Fibroblast of skin of left biceps (primary cell): ENCODE data around the gene TMEM178B.

Experiments
- DNase-seq, 2 experiments: peaks; one replicate each; pipeline ENCODE4 v3.0.0-alpha.2; 2013; ENCODE audit warnings: low read depth in 2 of 2

TMEM178B gene

DNA sequence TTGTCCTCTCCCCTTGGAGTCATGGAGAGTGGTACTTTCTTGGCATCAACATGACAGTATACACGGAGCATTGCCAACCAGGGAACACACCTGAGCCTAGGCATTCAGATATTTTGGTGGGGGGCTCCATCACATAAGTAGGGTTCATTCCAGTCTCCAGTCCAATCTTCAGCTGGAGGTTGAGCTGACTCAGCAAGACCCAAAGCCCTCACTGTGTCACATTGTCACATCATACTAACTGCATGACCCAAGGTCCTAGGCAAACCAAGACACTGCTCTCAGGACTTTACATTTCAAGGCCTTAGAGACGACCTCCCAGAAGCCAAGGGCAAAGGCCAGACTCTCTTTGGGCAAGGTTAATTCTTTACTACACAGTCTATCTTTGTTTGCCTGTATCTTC is 190.1 kb downstream of the TMEM178B start:
- no peak for DNase-seq

DNA sequence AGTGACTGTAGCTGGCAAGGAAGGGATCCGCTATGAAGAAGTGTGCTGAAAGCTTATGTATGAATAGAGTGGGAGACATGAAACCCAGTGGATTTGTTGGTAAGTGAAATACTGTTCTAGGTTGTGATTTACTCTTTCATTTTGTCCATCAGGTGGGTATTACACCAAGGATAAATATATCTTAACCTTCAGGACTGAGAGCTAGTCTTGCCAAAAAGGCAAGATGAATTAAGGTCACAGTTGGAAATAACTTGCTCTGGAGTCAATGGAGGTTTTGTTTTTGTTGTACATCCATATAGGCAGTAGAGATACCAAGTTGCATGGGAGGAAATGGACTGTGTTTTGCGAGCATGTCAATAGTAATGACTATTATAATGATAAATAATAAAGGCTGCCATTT is 190.6 kb downstream of the TMEM178B start:
- no peak for DNase-seq

DNA sequence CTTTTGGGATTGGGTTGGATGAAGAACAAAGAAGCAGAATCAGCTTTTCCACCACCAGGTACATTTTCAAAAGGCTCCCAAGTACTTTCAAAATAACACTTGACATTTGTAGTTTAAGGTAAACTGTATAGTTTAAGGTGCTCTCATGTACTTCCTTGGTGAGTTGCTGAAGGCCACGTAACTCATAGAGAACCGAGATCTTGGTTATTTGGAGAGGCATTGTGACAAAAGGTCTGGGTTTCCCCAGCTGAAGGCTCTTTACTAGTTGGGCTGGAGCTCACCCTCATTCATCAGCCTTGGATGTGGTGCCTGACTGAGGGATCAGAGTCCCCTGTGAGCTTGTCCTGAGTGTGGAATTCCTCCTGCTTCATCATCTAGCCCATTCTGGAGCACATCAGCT is 191.8 kb downstream of the TMEM178B start:
- DNase-seq = no peak

DNA sequence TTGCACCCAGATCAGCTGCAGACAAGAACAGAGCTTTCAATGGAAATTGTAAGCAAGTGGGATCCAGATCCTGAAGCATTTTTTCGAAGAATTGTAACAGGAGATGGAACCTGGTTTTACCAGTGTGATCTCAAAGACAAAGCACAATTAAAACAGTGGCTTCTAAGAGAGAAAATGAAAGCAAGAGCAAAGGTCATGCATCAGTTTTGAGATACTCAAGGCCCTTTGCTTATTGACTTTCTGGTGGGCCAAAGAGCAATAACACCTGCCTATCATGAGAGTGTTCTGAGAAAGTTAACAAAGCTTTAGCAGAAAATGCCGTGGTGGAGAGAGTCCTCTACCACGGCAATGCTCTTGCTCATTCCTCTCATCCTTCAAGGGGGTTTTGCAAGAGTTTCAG is 194.8 kb downstream of the TMEM178B start:
- DNase-seq = no peak

DNA sequence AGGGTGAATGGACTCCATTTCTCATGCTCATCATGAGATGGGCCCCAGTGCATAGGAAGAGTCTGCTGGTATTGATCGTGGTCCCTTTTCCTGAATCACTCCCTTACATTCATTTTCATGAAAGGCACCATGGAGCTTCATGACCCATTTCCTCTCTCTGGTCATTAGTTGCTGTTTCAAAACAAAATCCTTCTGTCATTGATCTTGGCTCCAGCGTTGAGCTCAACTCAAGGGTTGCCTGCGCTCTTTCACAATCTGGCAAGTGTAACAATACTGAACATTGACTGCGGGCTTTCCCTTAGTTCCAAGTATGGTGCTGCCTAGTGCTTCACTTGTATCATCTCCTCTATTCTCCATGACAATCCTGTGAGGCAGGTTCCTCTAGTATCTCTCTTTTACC is 197.6 kb downstream of the TMEM178B start:
- no peak for DNase-seq

DNA sequence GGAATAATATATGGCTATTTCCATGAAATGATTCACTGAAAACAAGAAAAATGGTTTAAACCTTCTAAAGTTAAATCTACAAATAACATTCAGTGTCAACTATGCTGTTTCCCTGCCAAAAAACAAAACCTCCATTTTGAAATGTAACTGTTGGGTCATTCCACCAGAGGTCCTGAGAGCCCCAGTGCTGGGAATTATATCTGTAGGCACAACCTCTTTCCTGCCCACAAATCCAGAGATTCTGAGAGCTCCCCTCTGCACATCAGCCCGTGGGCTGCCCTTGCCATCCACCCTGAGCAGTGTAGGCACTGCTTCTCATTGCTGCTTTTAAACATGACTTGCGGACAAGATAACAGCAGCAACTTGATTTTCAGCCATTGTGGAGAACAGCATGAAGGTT is 198.6 kb downstream of the TMEM178B start:
- DNase-seq = no peak

DNA sequence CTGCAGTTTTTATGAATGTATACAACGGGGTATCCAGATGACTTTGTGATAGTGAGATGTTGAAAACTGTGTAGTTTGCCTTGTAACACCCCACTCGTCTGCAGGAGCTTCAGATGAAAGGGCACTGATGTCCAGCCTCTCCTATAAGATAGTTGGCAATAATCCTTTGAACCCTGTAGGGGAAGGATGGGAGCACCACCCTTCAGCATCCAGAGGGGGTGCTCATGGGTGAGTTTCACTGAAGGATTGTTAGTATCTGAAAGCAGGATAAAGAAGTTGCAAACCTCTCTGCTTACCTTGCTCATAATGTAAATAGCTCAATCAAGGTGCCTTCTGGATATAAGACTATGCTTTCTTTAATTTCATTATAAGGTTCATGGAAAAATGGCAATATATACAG is 201.5 kb downstream of the TMEM178B start:
- no peak for DNase-seq

DNA sequence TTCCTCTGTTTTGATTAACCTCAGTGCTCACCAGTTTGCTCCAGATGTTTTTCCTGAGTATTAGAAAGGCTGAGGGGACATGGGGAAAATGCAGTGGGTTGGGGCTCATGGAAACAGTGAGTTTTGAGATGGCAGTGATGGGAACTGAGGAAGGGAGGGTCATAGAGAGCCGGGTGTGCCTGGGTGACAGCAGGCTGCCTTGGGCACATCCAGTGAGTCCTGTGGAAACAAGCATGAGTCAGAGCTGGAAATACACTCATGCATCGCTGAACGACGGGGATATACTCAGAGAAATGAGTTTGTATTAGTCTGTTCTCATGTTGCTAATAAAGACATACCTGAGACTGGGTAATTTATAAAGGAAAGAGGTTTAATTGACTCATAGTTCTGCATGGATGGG is 202.2 kb downstream of the TMEM178B start:
- DNase-seq = no peak

DNA sequence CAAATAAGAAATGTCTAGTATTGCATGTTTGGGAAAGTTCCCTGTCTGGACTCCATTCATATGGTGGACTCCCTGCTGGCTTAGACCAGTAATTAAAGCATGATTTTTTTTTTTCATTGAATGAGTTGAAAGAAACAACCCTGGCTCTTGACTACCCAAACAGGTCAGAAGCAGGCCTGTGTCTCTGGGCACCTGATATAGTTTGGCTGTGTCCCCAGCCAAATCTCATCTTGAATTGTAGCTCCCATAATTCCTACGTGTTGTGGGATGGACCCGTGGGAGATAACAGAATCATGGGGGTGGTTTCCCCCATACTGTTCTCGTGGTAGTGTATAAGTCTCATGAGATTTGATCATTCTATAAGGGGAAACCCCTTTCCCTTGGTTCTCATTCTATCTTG is 206.2 kb downstream of the TMEM178B start:
- DNase-seq = no peak

DNA sequence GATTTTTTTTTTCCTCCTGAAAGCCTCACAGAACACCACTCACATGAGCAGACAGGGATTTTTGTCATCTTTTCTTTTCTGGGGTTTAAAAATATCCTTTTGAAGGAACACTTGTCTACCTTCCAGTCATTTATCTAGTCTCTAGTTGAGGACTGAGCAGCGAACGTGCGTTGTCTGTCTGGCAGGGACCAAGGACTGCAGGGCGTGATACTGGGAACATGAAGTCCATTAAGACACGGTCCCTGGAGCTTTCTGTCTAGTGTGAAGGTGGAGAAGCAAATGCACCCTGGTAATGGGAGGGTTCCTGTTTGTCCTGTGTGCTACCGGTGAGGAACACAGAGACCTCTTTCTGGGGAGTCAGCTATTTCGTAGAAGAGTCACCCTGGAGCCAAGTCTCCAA is 207.4 kb downstream of the TMEM178B start:
- no peak for DNase-seq

DNA sequence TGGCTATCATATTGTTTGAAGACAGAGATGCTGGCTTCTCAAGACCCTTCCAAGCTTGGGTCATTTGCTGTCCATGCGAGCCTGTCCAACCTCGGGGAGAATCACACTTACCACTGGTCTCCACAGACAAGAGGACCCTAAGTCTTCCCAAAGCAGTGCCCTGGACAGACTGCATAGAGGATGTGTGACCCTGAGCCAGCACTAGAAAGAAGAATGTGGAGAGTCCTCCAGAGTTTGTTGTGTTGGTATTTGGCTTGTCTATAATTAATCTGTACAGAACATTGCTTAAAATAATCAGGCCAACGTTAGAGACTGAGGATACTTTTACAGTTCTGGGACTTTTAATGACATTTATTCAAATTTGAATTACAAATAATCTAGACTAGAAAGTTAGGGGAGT is 212.7 kb downstream of the TMEM178B start:
- DNase-seq = no peak

DNA sequence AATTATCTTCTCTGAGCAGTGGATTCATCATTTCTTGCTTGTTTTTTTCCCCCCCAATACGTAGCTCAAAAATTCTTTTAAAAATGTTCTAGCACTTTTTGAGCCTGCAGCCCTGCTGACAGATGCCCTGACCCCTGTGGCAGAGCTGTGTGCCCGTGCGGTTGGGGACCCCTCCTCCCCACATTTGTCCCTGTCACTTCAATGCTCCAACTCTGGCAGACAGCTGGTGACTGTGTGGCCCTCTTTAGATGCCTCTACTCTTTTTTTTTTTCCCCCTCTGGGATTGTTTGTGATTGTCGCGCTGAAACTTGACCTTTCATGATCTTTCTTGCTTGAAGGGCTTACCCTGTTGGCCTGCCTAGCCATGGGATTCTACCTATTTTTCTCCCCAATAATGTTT is 214.1 kb downstream of the TMEM178B start:
- DNase-seq = no peak

DNA sequence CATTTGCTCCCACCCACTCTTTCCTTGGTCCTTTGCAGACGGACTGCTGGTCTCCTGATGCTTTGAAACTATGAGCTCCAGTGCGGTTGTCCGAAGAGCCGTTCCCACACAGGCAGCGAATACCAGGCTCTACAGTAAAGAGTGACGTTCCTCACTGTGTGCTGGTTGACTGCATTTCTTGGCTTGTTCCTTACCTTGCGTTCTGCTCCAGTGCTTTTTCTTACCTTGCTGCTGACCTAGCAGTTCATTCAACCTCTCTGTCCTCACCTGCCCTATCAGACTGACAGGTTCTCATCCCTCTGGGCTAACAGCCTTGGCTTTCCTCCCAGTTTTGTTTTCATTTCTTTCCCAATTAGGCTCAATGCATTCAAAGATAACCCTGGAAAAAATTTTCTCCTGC is 214.8 kb downstream of the TMEM178B start:
- no peak for DNase-seq

DNA sequence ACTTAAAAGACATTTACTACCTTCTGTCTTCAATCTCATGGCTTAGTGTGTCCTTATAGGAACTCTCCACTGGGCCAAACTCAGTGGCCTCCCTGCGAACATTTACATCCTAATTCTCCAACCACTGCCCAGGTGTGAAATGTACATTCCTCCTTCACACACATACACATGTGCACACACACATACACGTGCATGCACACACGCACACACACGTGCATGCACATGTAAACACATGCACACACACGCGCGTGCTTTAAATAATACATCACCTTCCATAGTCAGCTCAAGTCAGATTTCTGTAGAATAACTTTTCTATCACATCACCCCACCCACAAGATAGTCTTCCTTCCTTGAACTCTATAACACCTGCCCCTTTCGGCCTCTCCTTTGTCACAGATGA is 216.5 kb downstream of the TMEM178B start:
- no peak for DNase-seq

DNA sequence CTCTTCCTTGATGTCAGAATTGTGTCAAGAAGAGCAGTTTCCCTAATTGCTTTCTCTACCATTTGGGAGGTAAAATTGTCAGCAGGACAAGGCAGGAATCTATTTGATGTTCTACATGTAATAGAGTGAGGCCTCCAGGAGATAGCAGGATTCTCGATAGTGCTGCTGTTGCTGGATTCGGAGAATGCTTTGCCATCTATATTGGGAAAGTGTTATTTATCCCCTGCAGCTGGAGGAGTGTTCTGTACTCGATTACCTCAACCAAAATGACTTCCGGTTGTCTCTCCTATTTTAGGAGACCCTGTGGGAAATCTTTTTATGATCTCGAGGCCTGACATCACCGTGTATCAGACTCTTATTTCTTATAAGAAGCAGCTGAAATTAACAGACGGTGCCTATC is 217.1 kb downstream of the TMEM178B start:
- no peak for DNase-seq

DNA sequence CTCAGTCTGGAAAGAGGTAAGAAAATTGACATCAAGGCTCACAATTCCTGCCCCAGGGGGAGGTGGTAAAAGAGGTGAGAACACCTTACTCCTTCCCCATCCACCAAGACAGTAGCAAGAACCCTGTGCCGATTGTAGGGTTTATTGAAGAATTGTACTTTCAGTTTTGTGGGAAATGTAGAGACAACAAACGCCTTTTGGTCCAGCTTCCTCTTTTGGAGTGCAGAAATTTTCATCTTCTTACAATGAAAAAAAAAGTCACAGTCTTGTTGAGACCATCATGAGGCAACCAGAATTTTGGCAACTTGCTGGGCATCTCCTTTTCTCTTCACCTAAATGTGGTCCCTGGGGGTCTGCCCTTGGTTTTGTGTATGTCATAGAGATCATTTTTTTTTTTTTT is 217.7 kb downstream of the TMEM178B start:
- no peak for DNase-seq

DNA sequence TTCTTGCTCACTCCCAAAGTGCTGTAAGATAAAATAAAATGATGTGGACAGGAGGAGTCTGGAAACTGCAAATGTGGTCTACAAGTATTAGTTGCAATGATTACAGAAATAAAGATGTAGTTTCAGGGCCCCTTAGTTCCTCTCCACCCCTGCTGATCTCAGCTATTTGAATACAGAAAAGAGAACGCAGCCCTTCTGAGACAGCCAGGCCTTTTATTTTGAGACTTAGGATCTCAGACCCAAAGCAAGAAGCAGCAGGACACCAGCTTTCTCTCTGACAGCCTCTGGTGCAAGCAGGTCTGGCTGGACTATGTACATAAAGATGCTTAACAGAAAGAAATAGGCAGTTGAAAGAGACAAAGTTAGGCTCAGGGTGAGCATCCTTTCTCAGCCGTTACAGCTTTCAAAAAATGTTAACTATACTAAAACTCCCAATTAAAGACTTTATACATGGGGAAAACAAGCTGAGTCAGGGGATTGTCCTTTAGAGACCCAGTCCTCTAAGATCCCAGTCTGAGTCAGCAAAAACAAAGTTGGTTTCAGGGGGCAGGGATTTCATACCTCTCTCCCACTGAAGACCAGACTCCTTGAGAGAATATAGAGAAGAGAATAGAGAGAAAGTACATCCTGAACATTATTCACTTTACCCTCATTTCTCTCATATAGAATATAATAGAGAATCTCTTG is 220.4 kb downstream of the TMEM178B start:
- no peak for DNase-seq

DNA sequence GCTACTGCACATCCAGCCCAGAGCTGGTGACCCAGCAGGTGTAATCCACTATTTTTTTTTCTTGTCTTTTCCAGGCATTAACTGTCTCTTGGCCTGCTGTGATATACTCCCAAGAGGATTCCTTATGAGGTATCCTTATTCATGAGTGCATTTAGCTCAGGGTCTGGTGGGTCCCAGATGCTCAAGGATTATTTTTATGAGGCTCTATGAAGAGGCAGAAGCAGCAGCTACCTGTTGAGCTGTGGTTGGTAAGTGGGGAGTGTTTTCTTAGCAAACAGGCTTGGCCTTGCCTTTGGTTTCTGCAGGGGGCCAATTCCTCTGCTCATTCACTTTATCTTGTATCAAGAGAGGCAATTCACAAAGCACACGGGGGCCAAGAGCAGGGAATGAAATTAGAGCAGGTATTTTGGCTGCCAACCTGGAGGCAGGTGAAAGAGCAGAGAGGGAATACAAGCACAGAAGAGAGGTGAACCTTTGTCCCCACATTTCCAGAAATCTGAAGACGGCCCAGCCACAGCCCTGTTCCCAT is 221.6 kb downstream of the TMEM178B start:
- no peak for DNase-seq

DNA sequence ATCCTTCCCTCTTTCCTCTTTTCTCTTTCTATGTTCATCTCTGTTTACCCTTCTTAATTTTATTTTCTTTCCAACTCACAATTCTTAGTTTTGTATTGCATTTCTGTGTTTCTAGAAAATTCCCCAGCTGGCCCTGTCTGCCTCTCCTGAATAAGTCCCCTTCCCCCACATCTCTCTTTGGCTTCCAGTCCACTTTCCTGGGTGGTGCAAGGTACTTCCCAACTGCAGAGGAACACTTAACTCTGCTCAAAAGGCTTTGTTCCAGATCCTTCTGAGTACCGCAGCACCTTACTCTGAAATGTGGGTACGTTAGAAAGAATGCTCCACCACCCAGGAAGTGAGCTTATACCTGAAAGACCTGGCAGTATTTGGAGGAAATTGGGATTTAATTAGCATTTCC is 227.0 kb downstream of the TMEM178B start:
- DNase-seq = no peak

DNA sequence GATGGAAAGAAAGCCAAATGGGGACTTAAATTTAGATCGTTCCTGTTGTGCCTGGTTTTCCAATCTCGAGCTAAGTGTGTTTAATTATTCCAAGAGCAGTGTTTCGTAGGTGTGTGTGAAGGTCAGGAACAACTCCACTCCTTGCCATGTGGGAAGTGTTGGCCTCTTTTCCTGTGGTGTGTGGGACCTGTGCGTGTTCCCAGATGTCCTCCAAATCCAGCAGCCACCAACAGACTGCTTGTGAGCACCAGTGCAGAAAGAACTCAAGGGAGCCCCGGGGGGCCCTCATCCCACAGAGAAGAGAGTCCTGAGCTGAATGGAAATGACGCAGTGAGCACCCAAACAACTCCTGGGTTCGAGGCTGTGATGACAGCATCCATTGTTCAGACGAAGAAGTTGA is 227.7 kb downstream of the TMEM178B start:
- DNase-seq = no peak

DNA sequence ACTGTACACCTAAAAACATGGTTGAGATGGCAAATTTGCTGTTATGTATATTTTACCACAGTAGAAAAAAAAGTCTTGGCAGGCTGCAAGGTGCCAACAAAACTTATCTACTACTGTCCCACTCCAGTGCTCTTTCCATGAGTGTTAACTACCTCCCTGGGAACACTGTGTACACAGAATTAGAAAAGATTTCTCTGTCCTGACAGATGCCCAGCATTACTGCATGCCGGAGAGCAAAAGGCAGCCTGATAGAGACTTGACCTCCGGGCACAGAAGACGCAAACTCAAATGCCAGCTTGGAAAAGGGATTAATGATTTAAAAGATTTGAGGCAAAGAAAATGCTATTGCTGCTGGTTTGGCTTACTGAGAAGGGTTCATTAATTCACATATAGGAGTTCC is 228.8 kb downstream of the TMEM178B start:
- DNase-seq = no peak

DNA sequence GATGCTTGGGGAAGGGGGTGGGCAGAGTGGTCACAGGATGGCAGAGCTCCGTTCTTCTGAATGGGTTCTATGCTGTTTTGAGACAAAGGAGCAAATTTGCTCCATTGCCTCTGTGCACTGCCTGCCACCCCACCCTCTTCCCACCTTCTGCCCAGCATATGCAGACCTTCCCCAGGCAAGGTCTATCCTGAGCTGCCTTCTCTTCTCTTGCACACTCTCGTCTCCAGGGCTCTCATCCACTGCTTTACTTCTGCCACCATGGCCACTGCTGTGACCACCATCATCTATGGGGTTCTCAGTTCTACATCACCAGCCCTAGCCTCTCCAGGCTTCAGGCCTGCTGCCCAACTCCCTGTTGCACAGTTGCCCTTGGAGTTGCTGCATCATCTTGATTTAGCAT is 230.4 kb downstream of the TMEM178B start:
- DNase-seq = no peak

DNA sequence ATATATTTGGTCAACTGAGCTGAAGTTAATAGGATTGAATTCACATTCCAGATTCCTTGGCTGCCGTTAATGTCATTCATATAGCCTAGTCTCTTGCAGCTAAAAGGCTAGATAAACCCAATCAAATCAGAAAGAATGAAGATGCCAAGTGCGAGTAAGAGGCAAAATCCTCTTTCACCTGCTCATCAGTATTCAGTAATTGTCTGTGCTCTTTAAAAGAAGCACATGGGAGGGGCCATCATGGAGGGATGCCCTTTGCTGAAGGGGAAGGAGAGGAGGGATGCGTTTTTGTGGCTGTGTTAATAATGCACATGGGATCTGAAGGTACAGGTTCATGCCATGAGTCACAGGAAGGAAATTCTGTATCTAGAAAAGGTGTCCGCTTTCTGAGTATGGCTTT is 232.2 kb downstream of the TMEM178B start:
- DNase-seq = no peak

DNA sequence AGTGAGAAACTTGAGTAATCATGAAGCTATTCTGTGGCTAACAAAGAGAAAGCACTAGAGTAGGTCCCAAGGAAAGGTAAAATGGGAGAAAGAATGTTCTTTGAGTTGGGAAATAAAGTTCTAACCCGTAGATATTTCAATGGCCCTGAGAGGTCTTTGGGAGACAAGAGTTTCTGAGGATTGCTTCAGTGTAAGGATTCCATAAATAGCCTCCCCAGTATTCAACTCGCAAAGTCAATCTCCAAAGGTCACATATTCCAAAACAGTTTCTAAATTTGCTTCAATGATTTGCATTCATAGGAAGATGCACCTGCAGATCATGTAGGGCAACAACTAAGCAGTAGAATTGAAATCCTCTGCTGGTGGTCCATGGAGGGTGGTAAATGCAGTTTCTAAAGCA is 238.5 kb downstream of the TMEM178B start:
- DNase-seq = no peak
